GM19455 (cell line): ENCODE data around the gene CTXN3.

Experiments used
- ATAC-seq: cut with Tn5 transposase; IDR thresholded peaks from one replicate; pipeline ENCODE4 v1.9.1; 2021; ENCODE audit not compliant: unreplicated experiment

CTXN3 gene

GRCh38 chr5:127696683-127697082 lies 47.8 kb downstream of the CTXN3 start:
- ATAC-seq: no peak

- ATAC-seq: no peak
Observed at GRCh38 chr5:127697894-127698600, 49.2 kb downstream of the CTXN3 start.

- ATAC-seq: no peak
Observed at GRCh38 chr5:127699416-127699815, 50.5 kb downstream of the CTXN3 start.

GRCh38 chr5:127700237-127700766 lies 51.4 kb downstream of the CTXN3 start:
- no peak for ATAC-seq

GRCh38 chr5:127702434-127702833 lies 53.6 kb downstream of the CTXN3 start:
- ATAC-seq: no peak

- no peak for ATAC-seq
Observed at GRCh38 chr5:127702926-127703561, 54.2 kb downstream of the CTXN3 start, which contains the start of gene CCDC192. Gene CCDC192, plus strand, starts transcription at chr5:127703391. Its CDS starts 55 bp downstream, at chr5:127703446.

- no peak for ATAC-seq
Observed at GRCh38 chr5:127705120-127705892, 56.4 kb downstream of the CTXN3 start.

GRCh38 chr5:127706691-127707090 lies 57.8 kb downstream of the CTXN3 start:
- no peak for ATAC-seq

- ATAC-seq: no peak
Observed at GRCh38 chr5:127707209-127707608, 58.3 kb downstream of the CTXN3 start.
